Left lobe of liver (tissue), 2 donors: Measurements from ENCODE around the gene MAP4K1. TPM values are rescaled to one million over a fixed set of nuclear protein-coding genes. Genes with fewer than 3 reads are reported as not detected.
"Not testable (repeated sequence)": the region's sequence is repeated elsewhere in the genome, so short reads cannot be mapped to it uniquely, and the experiment has no call there.

Source experiments
- ATAC-seq: fragments of 200-7000 bp; cut with Tn5 transposase; one replicate; pipeline ENCODE4 v1.9.1; 2020; ENCODE audit warnings: mild to moderate bottlenecking, moderate library complexity
- DNase-seq: peaks from one replicate; pipeline ENCODE4 v3.0.0-alpha.2; 2020; ENCODE audit warnings: low spot score
- total RNA-seq: library from RNA; stranded (reverse); gene quantifications from one replicate; pipeline ENCODE4 v1.2.1, GENCODE V29; 2021
- donor health status: DM: no; HTN: no; CAD: no; lungs with moderate emphysema.
- donor health status: DM: no; HTN: yes; CAD: no.

MAP4K1 gene
- total RNA-seq, 1 donor from 2014 or later: 3.5 TPM

GRCh38 chr19:38579304-38579703, 38.4 kb downstream of the MAP4K1 start:
- not testable (repeated sequence) for ATAC-seq, DNase-seq

DNA sequence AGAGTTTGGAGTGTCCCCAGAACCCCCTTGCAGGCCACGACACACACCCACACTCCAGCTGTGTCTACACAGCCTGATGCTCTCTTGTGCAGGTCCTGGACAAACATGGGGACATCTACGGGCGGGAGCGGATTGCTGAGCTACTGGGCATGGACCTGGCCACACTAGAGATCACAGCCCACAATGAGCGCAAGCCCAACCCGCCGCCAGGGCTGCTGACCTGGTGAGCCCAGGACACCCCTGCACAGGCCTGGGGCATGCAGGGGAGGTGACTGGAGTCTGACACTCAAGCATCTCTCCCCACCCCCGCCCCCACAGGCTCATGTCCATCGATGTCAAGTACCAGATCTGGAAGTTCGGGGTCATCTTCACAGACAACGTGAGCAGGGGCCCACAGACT, 39.9 kb downstream of the MAP4K1 start:
- DNase-seq (no peak), ATAC-seq (no peak)

- no peak for ATAC-seq
- no peak for DNase-seq
Observed at GRCh38 chr19:38571682-38572081, 46.1 kb downstream of the MAP4K1 start.

DNA sequence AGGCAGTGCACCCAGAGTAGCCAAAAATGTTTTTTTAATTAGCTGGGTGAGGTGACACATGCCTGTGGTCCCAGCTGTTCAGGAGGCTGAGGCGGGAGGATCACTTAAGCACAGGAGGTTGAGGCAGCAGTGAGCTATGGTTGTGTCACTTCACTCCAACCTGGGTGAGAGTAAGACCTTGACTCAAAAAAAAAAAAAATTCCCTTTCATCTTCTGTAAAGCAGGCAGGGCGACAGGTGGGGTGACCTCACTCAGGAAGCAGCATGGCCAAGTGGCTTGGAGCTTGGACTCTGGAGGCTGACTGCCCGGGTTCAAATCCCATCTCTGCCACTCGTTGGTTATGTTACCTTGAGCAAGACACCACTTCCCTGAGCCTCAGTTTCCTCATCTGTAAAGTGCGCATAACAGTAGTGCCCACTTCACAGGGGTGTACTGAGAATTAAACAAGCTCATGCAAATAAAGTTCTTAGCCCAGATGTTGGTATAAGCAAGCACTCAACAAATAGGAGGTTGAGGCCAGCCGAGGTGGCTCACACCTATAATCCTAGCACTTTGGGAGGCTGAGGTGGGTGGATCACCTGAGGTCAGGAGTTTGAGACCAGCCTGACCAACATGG, 48.3 kb downstream of the MAP4K1 start:
- ATAC-seq: no peak
- no peak for DNase-seq

- ATAC-seq (no peak), DNase-seq (no peak)
Observed at GRCh38 chr19:38565691-38566105, 52.1 kb downstream of the MAP4K1 start.

DNA sequence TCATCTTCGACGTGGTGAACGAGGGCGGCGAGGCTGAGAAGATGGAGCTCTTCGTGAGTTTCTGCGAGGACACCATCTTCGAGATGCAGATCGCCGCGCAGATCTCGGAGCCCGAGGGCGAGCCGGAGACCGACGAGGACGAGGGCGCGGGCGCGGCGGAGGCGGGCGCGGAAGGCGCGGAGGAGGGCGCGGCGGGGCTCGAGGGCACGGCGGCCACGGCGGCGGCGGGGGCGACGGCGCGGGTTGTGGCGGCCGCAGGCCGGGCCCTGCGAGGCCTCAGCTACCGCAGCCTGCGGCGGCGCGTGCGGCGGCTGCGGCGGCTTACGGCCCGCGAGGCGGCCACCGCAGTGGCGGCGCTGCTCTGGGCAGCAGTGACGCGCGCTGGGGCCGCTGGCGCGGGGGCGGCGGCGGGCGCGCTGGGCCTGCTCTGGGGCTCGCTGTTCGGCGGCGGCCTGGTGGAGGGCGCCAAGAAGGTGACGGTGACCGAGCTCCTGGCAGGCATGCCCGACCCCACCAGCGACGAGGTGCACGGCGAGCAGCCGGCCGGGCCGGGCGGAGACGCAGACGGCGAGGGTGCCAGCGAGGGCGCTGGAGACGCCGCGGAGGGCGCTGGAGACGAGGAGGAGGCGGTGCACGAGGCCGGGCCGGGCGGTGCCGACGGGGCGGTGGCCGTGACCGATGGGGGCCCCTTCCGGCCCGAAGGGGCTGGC, 52.6 kb downstream of the MAP4K1 start:
- DNase-seq (no peak), ATAC-seq (no peak)

DNA sequence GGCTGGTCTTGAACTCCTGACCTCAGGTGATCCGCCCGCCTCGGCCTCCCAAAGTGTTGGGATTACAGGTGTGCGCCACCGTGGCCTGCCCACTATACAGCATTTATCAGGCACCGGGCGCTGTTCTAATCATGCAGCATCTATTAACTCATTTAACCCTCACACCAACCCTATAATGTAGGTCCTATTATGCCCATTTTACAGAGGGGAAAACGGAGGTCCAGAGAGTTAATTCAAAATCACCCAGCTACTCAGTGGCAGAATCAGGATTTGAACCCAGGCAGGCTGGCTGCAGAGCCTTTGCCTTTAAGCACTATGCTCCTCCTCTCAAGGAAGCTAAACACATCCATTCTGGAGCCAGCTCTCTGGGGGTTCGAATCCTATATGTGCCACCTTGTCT, 54.3 kb downstream of the MAP4K1 start:
- ATAC-seq (no peak), DNase-seq (no peak)

- ATAC-seq (no peak), DNase-seq (no peak)
Observed at GRCh38 chr19:38562096-38562495, 55.7 kb downstream of the MAP4K1 start.

DNA sequence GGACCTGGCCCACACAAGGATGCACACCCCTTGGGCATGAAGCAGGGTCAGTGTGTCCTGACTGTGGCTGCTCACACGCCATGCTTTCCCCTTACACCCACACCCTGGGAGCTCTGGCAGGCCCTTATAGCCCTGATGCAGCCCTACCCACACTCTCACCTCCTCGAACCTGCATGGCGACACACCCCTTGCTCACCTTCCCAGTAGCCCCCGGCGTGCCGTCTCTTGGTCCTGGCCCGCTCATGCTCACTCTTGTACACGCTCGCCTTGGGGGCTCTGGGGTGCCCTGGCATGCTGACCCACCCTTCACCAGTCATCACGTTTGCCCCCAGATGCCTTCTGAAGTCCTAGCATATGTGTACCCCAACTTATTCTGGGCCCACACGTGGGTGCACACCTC, 56.1 kb downstream of the MAP4K1 start:
- no peak for DNase-seq
- no peak for ATAC-seq

DNA sequence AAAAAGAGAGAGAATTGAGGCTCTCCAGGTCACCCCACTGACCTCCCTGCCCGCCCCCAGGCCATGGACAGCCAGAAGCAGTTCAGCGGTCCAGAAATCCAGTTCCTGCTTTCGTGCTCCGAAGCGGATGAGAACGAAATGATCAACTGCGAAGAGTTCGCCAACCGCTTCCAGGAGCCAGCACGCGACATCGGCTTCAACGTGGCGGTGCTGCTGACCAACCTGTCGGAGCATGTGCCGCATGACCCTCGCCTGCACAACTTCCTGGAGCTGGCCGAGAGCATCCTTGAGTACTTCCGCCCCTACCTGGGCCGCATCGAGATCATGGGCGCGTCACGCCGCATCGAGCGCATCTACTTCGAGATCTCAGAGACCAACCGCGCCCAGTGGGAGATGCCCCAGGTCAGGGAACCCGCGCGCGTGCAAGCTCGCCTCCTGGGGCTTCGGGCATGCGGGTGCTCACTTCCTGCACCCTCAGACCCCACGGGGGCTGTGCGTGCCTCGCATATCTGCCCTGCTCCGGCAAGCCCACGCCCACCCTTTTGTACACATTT, 56.6 kb downstream of the MAP4K1 start:
- DNase-seq: no peak

GRCh38 chr19:38559428-38560401, 58.0 kb downstream of the MAP4K1 start:
- DNase-seq: no peak

More for the DNA sequence above, 56.6 kb downstream of the MAP4K1 start:
- ATAC-seq: no peak

DNA sequence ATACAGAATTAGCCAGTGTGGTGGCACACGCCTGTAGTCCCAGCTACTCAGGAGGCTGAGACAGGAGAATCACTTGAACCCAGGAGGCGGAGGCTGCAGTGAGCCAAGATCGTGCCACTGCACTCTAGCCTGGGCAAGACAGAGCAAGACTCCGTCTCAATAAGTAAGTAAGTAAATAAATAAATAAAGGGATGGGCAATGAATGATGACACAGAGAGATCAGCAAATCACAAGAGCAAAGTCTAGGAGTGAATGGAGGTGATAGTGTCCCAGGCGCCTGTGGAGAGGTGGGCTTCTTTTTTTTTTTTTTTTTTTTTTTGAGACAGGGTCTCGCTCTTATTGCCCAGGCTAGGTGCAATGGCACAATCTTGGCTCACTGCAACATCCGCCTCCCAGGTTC, 58.8 kb downstream of the MAP4K1 start:
- DNase-seq, ATAC-seq: not testable (repeated sequence)

More at GRCh38 chr19:38559428-38560401, 58.0 kb downstream of the MAP4K1 start:
- ATAC-seq: no peak

DNA sequence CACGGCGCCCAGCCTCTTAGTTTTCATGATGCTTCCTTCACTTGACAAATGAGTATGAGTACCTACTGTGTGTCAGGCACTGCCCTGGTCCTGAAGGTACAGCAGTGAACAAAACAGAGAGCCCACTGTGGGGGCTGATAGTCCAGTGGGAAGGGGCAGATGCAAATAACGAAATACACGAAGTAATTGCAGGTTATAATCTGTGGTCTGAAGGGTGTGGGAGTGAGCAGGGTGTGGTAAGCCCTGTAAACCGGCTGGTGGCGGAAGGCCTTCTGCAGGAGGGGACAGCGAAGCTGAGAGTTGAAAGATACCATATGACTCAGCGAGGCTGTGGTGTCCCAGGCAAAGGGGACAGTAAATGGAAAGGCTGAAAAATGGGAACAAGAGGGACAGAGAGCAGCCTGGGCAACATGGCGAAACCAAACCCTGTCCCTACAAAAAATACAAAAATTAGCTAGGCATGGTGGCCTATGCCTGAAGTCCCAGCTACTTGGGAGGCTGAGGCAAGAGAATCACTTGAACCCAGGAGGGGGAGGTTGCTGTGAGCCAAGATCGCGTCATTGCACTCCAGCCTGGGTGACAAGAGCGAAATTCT, 60.5 kb downstream of the MAP4K1 start:
- ATAC-seq (no peak), DNase-seq (no peak)

GRCh38 chr19:38556521-38557174, 61.1 kb downstream of the MAP4K1 start:
- DNase-seq (no peak), ATAC-seq (no peak)

GRCh38 chr19:38555200-38555599, 62.6 kb downstream of the MAP4K1 start:
- ATAC-seq (no peak), DNase-seq (no peak)

DNA sequence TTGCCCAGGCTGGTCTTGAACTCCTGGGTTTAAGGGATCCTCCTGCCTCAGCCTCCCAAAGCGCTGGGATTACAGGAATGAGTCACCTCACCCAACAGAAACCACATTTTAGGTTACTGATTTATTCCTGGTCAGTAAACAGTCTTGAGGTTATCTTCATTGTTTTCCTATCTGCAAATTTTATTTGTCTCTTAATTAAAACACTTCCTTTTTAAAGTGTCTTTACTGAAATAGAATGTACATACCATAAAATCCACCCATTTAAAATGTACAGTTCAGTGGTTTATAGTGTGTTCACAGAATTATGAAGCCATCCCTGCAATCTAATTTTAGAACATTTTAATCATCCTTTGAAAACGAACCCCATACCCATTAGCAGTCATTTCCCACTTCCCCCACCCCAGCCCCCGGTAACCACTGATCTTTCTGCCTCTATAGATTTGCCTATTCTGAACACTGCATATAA, 63.0 kb downstream of the MAP4K1 start:
- ATAC-seq: no peak
- DNase-seq: no peak

DNA sequence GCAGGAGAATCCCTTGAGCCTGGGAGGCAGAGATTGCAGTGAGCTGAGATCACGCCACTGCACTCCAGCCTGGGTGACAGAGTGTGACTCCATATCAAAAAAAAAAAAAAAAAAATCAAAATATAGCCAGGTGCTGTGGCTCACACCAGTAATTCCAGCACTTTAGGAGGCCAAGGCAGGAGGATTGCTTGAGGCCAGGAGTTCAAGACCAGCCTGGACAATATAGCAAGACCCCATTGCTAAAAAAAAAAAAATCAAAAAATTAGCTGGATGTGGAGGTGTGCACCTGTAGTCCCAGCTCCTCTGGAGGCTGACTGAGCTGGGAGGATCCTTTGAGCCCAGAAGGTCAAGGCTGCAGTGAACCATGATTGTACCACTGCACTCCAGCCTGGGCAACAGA, 64.5 kb downstream of the MAP4K1 start:
- not testable (repeated sequence) for ATAC-seq, DNase-seq

GRCh38 chr19:38551450-38551813, 66.3 kb downstream of the MAP4K1 start:
- ATAC-seq (no peak), DNase-seq (no peak)

- ATAC-seq (no peak), DNase-seq (no peak)
Observed at GRCh38 chr19:38550376-38550775, 67.4 kb downstream of the MAP4K1 start.

DNA sequence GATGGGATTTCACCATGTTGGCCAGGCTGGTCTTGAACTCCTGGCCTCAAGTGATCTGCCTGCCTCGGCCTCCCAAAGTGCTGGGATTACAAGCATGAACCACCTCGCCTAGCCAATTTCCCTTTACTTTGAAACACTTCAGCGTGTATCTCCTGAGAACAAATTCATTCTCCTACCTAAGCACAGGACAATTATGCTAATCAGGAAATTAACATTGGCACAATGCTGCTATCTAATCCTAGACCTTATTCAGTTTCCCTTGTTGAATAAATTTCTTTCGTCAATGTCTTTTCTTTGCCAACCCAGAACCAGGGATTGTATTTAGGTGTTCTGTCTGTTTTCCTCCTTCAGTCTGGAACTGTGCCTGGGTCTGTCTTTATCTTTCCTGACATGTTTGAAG, 67.8 kb downstream of the MAP4K1 start:
- no peak for ATAC-seq
- no peak for DNase-seq
